Prostate gland (tissue), 2 donors: ENCODE results near the gene FUT8.

Experiments
- CTCF ChIP-seq, 4 experiments: fragments of 200-600 bp in 2 of 4; fragments of 450-650 bp in 2 of 4; sonication (generic) in 2 of 4; IDR thresholded peaks; 1 replicate in 3 of 4; 2 replicates in 1 of 4; pipeline ENCODE4 v1.5.1; 2016 to 2019; ENCODE audit warnings: antibody characterized with exemption in 4 of 4, mild to moderate bottlenecking in 2 of 4, moderate library complexity in 2 of 4
- POLR2A ChIP-seq: fragments of 450-650 bp; IDR thresholded peaks from one replicate; pipeline ENCODE4 v1.6.1; 2016; ENCODE audit warnings: antibody characterized with exemption, mild to moderate bottlenecking
- POLR2AphosphoS5 ChIP-seq: sonication (generic); formaldehyde crosslinking; IDR thresholded peaks from one replicate; pipeline ENCODE4 v1.6.1; 2017; ENCODE audit warnings: antibody characterized with exemption

GRCh38 chr14:65533736-65534404 is 121.3 kb downstream of the FUT8 start:
- TF ChIP-seq POLR2A (no peak), CTCF (IDR thresholded peaks at IDR 0.05) (no peak), POLR2AphosphoS5 (no peak)
